GM19467 (cell line): ENCODE data around the gene ARPC5L.
"Not testable (repeated sequence)": the region's sequence is repeated elsewhere in the genome, so short reads cannot be mapped to it uniquely, and the experiment has no call there.

Experiments
- ATAC-seq: cut with Tn5 transposase; IDR thresholded peaks from one replicate; pipeline ENCODE4 v1.9.1; 2021; ENCODE audit warnings: mild to moderate bottlenecking, moderate library complexity; ENCODE audit not compliant: unreplicated experiment

Gene ARPC5L

DNA sequence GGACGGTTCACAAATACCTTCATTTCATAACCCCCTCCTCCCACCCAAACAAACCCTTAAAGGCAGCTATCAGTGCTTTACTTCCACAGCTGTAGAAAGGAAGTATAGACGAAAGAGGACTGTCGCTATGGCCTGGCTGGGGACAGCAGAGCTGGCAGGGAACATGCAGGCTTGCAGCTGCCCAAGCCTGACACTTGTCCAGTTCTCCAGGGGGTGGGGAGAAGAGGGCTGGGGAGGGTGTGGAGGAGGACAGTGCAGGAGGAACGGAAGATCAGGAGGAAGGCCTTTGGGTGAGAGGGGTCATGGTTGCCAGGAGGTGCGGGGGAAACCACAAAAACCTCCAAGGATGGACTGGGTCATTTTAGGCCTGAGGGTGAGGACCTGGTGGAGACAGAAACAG is 25.9 kb downstream of the ARPC5L start:
- no peak for ATAC-seq

DNA sequence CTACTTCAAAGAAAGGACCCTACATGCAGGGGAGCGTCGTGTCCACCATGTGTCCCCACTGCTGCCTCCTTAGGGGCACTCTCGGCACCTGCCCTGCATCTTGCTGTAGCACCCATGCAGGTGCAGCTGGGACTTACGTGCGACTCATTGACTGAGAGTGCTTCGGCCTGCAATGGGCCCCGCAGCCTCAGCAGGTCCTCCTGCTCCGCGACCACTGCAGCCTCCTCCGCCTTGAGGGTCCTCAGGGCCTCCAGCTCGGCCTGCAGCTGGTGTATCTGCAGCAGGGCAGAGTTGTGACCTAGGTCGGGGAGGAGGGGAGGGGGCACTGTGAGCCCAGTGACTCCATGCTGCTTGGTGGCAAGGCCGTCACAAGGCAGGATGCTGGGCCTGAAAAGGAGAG is 27.1 kb downstream of the ARPC5L start:
- no peak for ATAC-seq

DNA sequence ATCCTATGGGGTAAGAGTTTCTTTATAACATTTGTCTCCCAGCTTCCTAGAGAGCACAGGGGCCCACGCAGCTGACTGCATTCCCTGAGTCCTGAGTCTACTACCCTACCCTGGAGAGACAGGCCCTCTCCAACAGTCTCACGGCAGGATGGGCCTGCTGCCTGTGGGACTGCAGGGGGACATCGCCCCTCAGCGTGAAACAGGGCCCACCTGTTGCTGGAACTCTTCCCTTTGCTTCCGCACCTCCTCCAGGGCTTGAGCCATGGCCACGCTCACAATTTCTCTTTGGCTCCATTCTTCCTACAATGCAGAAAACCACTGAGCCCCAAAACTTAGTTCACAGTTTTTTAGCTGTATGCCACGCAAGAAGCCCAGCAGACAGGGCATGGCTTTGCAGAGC is 28.2 kb downstream of the ARPC5L start:
- ATAC-seq = no peak

DNA sequence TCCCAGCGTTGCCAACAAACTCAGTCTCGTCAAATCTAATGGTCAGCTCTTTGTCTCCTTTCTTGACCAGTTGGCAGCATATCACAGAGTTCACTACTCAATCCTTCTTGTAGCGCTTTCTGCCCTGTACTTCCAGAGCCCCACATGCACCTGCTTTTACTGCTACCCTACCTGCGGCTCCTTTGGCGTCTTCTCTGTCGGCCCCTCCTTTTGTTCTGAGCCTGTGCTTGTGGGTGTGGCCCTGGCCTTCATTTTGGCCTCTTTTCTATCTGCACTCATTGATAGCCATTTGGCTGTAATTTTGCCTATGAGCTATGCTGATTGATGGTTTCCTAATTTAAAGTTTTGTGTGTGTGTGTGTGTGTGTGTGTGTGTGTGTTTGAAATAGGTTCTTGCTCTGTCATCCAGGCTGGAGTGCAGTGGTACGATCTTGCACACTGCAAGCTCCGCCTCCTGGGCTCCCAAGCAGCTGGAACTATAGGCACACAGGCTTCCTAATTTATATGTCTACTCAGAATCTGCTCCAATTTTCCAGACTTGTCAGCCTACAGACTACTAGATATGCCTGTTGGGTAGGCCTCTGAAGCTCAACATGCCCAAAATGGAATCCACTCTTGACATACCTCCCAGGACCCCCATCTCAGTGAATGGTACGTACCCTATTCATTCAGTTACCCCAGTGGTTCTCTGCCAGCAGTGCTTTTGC is 32.3 kb downstream of the ARPC5L start:
- ATAC-seq = no peak

DNA sequence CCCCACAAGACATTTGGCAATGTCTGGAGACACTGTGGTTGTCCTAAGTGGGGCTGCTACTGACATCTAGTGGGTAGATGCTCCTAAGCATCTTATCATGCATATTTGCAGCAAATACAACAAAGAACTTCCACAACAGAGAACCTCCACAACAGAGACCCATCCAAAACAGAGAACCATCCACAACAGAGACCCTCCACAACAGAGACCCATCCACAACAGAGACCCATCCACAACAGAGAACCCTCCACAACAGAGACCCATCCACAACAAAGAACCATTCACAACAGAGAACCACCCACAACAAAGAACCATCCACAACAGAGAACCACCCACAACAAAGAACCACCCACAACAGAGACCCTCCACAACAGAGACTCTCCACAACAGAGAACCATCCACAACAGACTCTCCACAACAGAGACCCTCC is 32.8 kb downstream of the ARPC5L start:
- no peak for ATAC-seq

DNA sequence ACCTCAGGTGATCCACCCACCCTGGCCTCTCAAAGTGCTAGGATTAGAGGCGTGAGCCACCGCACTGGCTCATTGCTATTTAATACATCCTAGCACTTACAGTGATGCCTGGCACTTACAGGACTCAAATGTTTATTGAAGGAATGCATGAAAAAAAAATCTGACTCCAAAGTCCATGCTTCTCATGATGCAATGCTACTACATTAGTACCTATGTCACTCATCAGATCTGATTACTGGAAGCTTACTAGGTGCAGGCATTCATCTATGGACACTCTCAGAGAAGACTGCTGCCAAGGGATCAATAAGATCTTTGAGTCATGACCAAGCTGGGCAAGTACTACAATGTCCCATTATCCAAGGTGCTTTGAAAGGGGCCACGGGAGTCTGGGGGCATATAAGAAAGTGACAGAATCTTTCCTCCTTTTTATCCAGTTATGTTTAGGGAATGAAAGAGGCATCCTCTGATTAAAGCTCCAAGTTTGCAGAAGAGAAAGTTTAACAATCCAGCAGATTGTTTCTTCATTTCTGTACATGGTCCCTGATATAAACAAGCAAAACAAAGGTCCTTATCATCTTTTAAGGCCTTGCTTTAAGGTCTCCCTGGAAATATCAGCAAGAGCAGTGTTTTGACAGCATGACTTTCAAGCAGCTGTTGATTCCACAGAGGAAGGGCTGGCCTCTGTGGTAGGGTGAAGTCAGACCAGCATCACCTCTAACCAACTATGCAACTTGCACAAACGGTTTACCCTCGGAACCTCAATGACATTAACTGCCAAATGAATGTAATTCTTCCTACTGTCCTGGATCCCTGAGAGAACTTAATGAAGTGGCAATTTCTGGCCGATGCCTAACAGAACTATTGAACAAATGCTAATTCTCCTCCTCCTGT is 35.9 kb downstream of the ARPC5L start:
- no peak for ATAC-seq

DNA sequence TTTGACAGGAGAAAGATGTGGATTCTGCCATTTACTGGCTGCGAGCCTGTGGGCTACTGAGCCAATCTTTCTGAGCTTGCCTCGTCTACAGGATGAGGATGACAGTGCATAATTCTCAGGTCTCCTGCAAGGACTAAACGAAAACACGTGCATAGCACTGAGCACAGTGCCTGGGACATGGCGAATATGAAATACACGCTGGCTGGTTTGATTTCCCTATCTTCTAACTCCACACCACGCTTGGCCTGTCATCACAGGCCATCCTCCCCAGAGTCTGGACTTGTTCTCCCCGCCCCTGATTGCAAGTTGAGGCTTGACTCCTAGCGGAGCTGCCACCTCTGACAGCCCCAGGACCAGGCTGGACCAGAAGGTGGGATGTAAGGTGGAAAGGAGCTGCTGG is 37.9 kb downstream of the ARPC5L start:
- no peak for ATAC-seq

DNA sequence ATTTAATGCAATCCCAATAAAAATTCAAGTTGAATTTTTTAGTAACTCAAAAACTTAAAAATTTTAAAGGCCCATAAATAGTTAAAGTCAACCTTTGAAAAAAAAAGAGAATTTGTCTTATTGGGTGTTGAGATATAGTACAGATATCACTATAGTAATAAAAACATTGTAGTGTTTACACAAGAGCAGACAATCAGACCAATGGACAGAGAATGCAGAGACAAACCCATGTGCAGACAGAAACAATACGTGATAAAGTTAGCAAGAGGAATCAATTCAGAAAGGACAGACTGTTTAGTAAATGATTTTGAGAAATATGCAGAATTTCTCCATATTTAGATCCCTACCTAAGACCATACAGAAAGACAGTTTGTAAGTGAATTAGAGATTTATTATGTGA is 45.0 kb downstream of the ARPC5L start:
- ATAC-seq = no peak

DNA sequence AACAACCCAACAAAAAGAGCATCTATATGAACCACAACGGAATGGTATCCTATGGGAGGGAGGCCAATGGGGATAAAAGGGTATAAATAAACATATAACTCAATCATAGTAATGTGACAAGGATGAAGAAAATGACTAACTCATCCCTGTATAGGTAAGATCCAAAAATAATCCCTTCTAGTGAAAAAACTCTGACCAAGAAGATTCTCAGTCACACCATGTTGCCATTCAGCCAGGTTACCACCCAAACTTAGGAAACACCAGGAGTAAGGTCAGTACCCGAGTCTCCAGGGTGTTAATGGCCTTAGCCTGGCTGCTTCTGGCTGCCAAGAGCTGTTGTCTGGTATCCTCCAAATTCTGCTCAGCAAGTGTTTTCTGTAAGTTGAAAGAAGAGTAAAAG is 46.2 kb downstream of the ARPC5L start:
- ATAC-seq = no peak

DNA sequence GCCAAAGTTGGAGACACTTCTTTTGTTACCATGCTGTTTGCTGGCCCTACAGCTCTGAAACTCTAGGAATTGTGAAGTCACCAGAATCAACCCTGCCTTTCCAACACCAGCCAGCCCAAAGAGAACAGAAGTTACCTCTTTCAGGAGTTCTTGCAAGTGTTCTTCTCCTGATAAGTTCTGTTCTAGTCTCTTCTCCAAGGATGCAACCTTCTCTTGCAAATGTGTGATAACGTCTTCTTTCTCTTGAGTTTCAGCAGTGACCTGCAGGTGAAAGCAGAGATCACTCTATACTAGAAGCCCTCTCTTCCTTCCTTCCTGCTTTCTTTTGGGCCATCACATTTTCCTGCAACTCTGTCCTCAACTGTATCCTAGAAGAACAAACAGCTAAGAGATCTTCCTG is 49.8 kb downstream of the ARPC5L start:
- ATAC-seq = no peak

DNA sequence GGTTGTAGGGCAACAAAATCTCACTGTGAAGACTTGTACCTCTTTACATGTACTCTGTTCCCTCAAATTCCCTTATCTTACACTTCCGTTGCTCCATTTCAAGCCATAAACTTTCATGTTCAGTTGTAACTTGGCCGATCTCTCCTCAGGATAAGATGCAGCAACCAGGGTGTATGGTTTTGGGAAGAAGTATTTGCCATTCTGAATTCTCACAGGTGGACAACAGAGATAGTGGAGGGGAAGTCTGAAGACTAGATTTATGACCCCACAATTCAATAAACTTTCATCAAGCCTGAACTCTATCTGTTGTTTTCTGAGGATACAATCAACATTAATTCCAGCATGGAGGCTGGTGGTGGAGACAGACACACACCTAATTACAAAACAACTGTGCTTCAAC is 51.4 kb downstream of the ARPC5L start:
- ATAC-seq = no peak

DNA sequence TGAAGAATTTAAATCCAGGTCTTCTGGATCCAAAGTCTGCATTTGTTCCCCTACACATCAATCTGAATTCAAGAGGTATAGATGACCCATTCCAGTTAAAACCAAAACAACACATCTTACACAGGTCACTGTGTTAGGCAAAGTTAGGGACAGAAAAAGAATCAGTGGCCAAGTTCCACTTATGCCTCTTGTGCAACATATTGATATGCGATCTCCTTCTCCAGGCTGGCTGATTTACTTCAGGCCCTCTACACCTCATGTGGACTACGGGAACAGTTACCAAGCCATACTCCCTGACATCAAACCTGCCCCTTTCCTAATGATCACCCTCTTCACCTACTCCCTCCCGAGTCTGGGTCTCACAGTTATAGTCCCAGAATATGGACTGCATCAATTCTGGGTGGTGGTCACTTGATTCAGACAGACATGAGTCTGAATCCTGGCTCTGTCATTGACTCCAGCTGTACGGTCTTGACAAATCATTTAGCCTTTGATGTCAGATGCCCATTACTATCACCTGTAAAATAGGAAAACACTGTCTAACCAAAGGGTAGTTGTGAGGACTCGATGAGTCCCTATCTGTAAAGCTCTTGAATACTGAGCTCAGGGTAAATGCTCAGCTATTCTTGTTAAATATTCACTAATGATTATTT is 52.9 kb downstream of the ARPC5L start:
- no peak for ATAC-seq

DNA sequence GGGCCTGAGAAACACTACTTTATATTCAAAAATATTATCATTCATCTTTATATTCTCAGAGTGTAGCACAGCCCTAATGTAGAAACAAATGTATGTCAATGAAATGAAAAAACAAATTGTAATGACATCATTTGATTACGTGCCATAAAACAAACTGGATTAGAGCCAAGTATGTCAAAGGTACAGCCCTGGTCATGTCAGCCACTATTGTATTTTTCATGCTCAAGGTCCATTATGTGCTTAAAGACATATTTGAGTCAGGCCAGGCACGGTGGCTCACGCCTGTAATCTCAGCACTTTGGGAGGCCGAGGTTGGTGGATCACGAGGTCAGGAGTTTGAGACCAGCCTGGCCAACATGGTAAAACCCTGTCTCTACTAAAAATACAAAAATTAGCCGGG is 58.5 kb downstream of the ARPC5L start:
- not testable (repeated sequence) for ATAC-seq
